Measurements from ENCODE around the gene GAB3.

- TF ChIP-seq POLR2AphosphoS5 (IDR thresholded peaks at IDR 0.05; ENCODE audit: borderline replicate concordance, low read depth, low read length) (no peak), EZH2 (IDR thresholded peaks at IDR 0.05) (no peak)
Measured at GRCh38 chrX:154724993-154725756, 25.7 kb downstream of the GAB3 start.
